Spleen (tissue), 7 donors: ENCODE data around the gene PCLO.

Experiments
- POLR2AphosphoS5 ChIP-seq, 3 donors: sonication (generic); formaldehyde crosslinking; IDR thresholded peaks; one replicate each; pipeline ENCODE4 v1.5.1; 2017; ENCODE audit warnings: antibody characterized with exemption in 3 of 3
- TF ChIP-seq, protein P1 (sequence below), 11 experiments: fragments of 200-600 bp in 7 of 11; fragments of 450-650 bp in 4 of 11; sonication (generic) in 4 of 11; IDR thresholded peaks in 8 of 11; conservative IDR thresholded peaks in 3 of 11; 1 replicate in 7 of 11; 2 replicates in 4 of 11; pipeline versions ENCODE4 v1.4.0 to v1.8.0; 2016 to 2021; ENCODE audit warnings: antibody characterized with exemption in 11 of 11, inconsistent platforms in 4 of 11, mild to moderate bottlenecking in 1 of 11
- donor health status: DM: no; HTN: no; CAD: no; lungs with moderate emphysema.
- donor health status: DM: no; HTN: no; CAD: no.
- donor health status: DM: no; HTN: no; CAD: no.

DNA sequence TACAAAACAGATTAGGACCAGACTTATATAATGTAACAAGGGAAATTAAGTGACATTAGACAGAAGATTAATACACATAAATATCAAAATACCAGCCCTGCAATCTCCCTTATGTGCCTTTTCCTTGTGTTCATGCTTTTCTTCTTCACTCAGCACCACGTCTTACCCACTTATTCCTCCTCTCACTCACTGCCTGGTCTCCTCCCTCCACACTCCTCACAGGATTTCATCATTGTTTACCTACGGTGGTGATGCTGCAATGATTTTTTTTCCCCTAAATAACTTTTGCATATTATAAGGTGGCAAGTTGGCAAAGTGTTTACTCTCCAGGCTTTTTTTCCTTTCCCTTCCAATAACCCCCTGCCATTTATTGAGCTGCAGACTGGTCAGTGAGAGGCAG lies 203.2 kb downstream of the PCLO start:
- TF ChIP-seq, protein P1, sequence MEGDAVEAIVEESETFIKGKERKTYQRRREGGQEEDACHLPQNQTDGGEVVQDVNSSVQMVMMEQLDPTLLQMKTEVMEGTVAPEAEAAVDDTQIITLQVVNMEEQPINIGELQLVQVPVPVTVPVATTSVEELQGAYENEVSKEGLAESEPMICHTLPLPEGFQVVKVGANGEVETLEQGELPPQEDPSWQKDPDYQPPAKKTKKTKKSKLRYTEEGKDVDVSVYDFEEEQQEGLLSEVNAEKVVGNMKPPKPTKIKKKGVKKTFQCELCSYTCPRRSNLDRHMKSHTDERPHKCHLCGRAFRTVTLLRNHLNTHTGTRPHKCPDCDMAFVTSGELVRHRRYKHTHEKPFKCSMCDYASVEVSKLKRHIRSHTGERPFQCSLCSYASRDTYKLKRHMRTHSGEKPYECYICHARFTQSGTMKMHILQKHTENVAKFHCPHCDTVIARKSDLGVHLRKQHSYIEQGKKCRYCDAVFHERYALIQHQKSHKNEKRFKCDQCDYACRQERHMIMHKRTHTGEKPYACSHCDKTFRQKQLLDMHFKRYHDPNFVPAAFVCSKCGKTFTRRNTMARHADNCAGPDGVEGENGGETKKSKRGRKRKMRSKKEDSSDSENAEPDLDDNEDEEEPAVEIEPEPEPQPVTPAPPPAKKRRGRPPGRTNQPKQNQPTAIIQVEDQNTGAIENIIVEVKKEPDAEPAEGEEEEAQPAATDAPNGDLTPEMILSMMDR (IDR thresholded peaks at IDR 0.05 in 8 of 11, conservative IDR thresholded peaks at IDR 0.05 in 3 of 11) = no peak
- no peak for TF ChIP-seq POLR2AphosphoS5 (IDR thresholded peaks at IDR 0.05)
